IMR-90 (cell line): ENCODE data around the gene PMEPA1. TPM values are rescaled to one million over a fixed set of nuclear protein-coding genes. Genes with fewer than 3 reads are reported as not detected.

Source experiments
- ATAC-seq: fragments of 200-7000 bp; cut with Tn5 transposase; 2 replicates; pipeline ENCODE4 v1.9.1; 2020; ENCODE audit warnings: low read depth, mild to moderate bottlenecking, moderate library complexity
- BruUV-seq: library from RNA; stranded (reverse); fragments of 400-500 nt; replicated peaks from 2 replicates; lab custom pipeline; 2021; lab: Mats Ljungman, UMichigan
- CTCF ChIA-PET: fragments of 300-600 bp; formaldehyde crosslinking; extraction: SDS; loops from one replicate; lab custom pipeline; 2021; ENCODE audit warnings: antibody characterized with exemption; lab: Yijun Ruan, JAX
- POLR2A ChIA-PET: fragments of 300-600 bp; sonication (Branson Sonifier 250); formaldehyde crosslinking; loops from one replicate; lab custom pipeline; 2022; ENCODE audit warnings: antibody characterized with exemption; ENCODE audit not compliant: unreplicated experiment; lab: Charles Lee
- DNase-seq: peaks from one replicate; pipeline ENCODE4 v3.0.0; 2013
- H2AFZ ChIP-seq: replicated peaks from 2 replicates; pipeline ENCODE3; 2013; ENCODE audit warnings: low read length, mild to moderate bottlenecking; ENCODE audit not compliant: poor library complexity
- H2AK5ac ChIP-seq: 2 replicates; pipeline ENCODE4 v1.6.1; 2013; ENCODE audit warnings: low read depth, low read length, inconsistent platforms
- H2AK9ac ChIP-seq: replicated peaks from 2 replicates; pipeline ENCODE3; 2013; ENCODE audit warnings: mild to moderate bottlenecking, low read depth, low read length, moderate library complexity; ENCODE audit not compliant: poor library complexity
- H2BK120ac ChIP-seq: 2 replicates; pipeline ENCODE4 v1.6.1; 2013; ENCODE audit warnings: low read depth, low read length, inconsistent platforms
- H2BK15ac ChIP-seq: 3 replicates; pipeline ENCODE4 v1.6.1; 2013; ENCODE audit warnings: low read depth, low read length, inconsistent platforms
- H2BK20ac ChIP-seq: 2 replicates; pipeline ENCODE4 v1.6.1; 2013; ENCODE audit warnings: low read depth, mild to moderate bottlenecking, inconsistent platforms, low read length, moderate library complexity
- H2BK5ac ChIP-seq: 2 replicates; pipeline ENCODE4 v1.6.1; 2013; ENCODE audit warnings: mild to moderate bottlenecking, low read depth, low read length, inconsistent platforms; ENCODE audit not compliant: poor library complexity, severe bottlenecking
- H3K14ac ChIP-seq: replicated peaks from 2 replicates; pipeline ENCODE4 v1.6.1; 2013; ENCODE audit warnings: low read depth, low read length, inconsistent platforms
- H3K18ac ChIP-seq: 2 replicates; pipeline ENCODE4 v1.6.1; 2013; ENCODE audit warnings: low read depth, low read length, control low read depth
- H3K23ac ChIP-seq: 2 replicates; pipeline ENCODE4 v1.6.1; 2013; ENCODE audit warnings: low read depth, low read length, inconsistent platforms
- H3K27ac ChIP-seq: 2 replicates; pipeline ENCODE4 v1.5.1; 2013; ENCODE audit warnings: mild to moderate bottlenecking, control low read depth, low read length; ENCODE audit not compliant: insufficient read depth
- H3K27me3 ChIP-seq: 2 replicates; pipeline ENCODE4 v1.6.1; 2013; ENCODE audit warnings: low read length; ENCODE audit not compliant: control insufficient read depth, insufficient read depth
- H3K36me3 ChIP-seq: 2 replicates; pipeline ENCODE4 v1.6.1; 2013; ENCODE audit warnings: low read length, mixed read lengths; ENCODE audit not compliant: control insufficient read depth, insufficient read depth
- H3K4ac ChIP-seq: 2 replicates; pipeline ENCODE4 v1.6.1; 2013; ENCODE audit warnings: low read depth, low read length, inconsistent platforms
- H3K4me1 ChIP-seq: 2 replicates; pipeline ENCODE4 v1.6.1; 2013; ENCODE audit warnings: low read length, mixed read lengths; ENCODE audit not compliant: control insufficient read depth, insufficient read depth
- H3K4me2 ChIP-seq: 2 replicates; pipeline ENCODE4 v1.6.1; 2013; ENCODE audit warnings: low read depth, mild to moderate bottlenecking, control low read depth, low read length, moderate library complexity
- H3K4me3 ChIP-seq: 2 replicates; pipeline ENCODE4 v1.5.1; 2013; ENCODE audit warnings: low read depth, mild to moderate bottlenecking, control low read depth, low read length, moderate library complexity; ENCODE audit not compliant: insufficient read depth
- H3K56ac ChIP-seq: 2 replicates; pipeline ENCODE4 v1.6.1; 2013; ENCODE audit warnings: low read length, inconsistent platforms; ENCODE audit not compliant: insufficient read depth; ENCODE audit errors: extremely low read depth
- H3K79me1 ChIP-seq, 2 experiments: 2 replicates each; pipeline ENCODE4 v1.6.1; 2013; ENCODE audit warnings: low read length in 2 of 2, inconsistent platforms in 1 of 2, low read depth in 1 of 2
- H3K9ac ChIP-seq: 2 replicates; pipeline ENCODE4 v1.6.1; 2013; ENCODE audit warnings: low read depth, low read length, control low read depth
- H3K9me1 ChIP-seq: 2 replicates; pipeline ENCODE4 v1.6.1; 2013; ENCODE audit warnings: low read length, inconsistent platforms; ENCODE audit not compliant: insufficient read depth
- H3K9me3 ChIP-seq: 2 replicates; pipeline ENCODE4 v1.6.1; 2013; ENCODE audit warnings: low read length; ENCODE audit not compliant: control insufficient read depth, insufficient read depth
- H4K20me1 ChIP-seq: 2 replicates; pipeline ENCODE4 v1.6.1; 2013; ENCODE audit warnings: low read length, inconsistent platforms; ENCODE audit not compliant: insufficient read depth
- H4K5ac ChIP-seq: 2 replicates; pipeline ENCODE4 v1.6.1; 2013; ENCODE audit warnings: mild to moderate bottlenecking, low read depth, low read length, control low read depth
- H4K8ac ChIP-seq, 2 experiments: 2 replicates each; pipeline ENCODE4 v1.6.1; 2013; ENCODE audit warnings: low read depth in 2 of 2, low read length in 2 of 2, control low read depth in 1 of 2, inconsistent platforms in 1 of 2
- H4K91ac ChIP-seq: 2 replicates; pipeline ENCODE4 v1.6.1; 2013; ENCODE audit warnings: low read depth, low read length, inconsistent platforms; ENCODE audit not compliant: insufficient read depth
- CHD1 ChIP-seq: IDR thresholded peaks from 2 replicates; pipeline ENCODE4 v1.6.1; 2012; ENCODE audit warnings: low read depth, low read length, improper control_type of control experiment
- MXI1 ChIP-seq: IDR thresholded peaks from 2 replicates; pipeline ENCODE4 v1.6.1; 2012; ENCODE audit warnings: low read depth, mild to moderate bottlenecking, low read length, moderate library complexity, borderline replicate concordance
- POLR2A ChIP-seq: IDR thresholded peaks from 2 replicates; pipeline ENCODE4 v1.6.1; 2012; ENCODE audit warnings: mild to moderate bottlenecking, low read depth, low read length
- RCOR1 ChIP-seq: IDR thresholded peaks from 2 replicates; pipeline ENCODE4 v1.6.1; 2012; ENCODE audit warnings: mild to moderate bottlenecking, low read length, improper control_type of control experiment; ENCODE audit not compliant: insufficient replicate concordance
- SMC3 ChIP-seq: fragments of 150-350 bp; IDR thresholded peaks from 2 replicates; pipeline ENCODE4 v1.6.1; 2016; ENCODE audit warnings: low read depth, mild to moderate bottlenecking, antibody characterized with exemption, low read length, moderate library complexity
- WGBS, 2 experiments: methylation state at CpG; one replicate each; pipeline versions ENCODE4 v1.1.5 to v1.1.7; 2013; ENCODE audit warnings: missing lambda C conversion rate in 2 of 2; ENCODE audit not compliant: insufficient read length in 1 of 2; ENCODE audit errors: extremely low coverage in 2 of 2; 5-methylcytosine and 5-hydroxymethylcytosine counted together
- dilution Hi-C: fragments of 300-500 bp; cut with HindIII; formaldehyde crosslinking; loops from one replicate; pipeline ENCODE4 v1.14.3; 2018; ENCODE audit warnings: low sequenced_read_pairs; ENCODE audit not compliant: unreplicated experiment
- in situ Hi-C: fragments of 300-500 bp; cut with MboI; formaldehyde crosslinking; loops from 3 replicates; pipeline ENCODE4 v1.14.3; 2019; ENCODE audit warnings: low sequenced_read_pairs, inconsistent platforms, mixed read lengths
- intact Hi-C: fragments of 100-400 bp; cut with micrococcal nuclease; formaldehyde crosslinking; loops from 2 replicates; pipeline ENCODE4 v1.10.0; 2022
- polyA plus RNA-seq, 3 experiments: library from polyadenylated mRNA; depleted of rRNA; stranded (reverse); fragments of >200 nt; gene quantifications; 2 replicates each; pipeline ENCODE4 v1.2.3, GENCODE V29; 2012; ENCODE audit warnings: low replicate concordance in 1 of 3
- total RNA-seq: library from RNA; depleted of rRNA; stranded (reverse); fragments of >200 nt; gene quantifications from 2 replicates; pipeline ENCODE4 v1.2.3, GENCODE V29; 2012
- TF ChIP-seq, protein P1 (sequence below): fragments of 150-350 bp; IDR thresholded peaks from 2 replicates; pipeline ENCODE4 v1.6.1; 2017; ENCODE audit warnings: mild to moderate bottlenecking, antibody characterized with exemption, low read length, low read depth

The PMEPA1 gene
- total and polyA plus RNA-seq, 2 of the 4 experiments (the other 2 are of a cell fraction), result 2.0 to 6.9 TPM

DNA sequence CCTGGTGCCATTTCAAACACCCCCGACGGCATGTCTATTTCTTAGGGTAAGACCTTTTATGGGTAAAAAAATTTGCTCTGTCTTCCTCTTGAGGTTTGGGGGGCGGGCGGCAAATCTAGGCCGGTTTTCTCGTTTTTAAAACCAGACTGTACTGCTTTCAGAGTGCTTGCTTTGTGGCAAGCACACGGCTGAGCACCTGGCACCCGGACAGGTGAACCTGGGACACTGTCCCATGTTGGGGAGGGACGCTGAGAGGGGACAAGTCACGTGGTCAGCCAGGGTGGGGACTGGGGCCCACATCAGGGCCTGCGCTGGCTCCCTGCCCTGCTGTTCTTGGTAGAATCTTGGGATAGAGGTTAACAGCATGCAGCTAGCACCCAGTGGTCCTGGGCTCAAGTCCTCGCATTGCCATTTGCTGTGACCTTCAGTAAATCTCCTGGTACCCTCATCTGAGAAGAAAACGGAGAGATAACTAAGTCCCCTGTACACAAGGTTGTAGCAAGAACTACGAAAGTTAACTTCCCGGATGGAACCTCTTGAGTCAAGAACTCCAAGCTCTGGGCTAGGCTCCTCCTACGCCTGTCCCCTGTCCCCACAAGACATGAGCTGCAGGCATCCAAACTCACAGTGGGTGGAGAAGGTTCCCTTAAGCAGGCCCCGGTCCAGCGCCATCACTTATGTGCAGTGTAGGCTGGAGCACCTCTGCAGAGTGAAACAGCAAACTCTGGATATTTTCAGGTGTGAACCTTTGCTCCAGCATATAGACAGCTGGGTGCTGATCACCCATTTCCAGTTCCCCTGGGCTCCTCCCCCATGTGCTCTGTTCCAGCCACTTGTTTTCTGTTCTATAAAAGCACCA is 41.7 kb downstream of the PMEPA1 start (continued):
- TF ChIP-seq MXI1, result no peak

DNA sequence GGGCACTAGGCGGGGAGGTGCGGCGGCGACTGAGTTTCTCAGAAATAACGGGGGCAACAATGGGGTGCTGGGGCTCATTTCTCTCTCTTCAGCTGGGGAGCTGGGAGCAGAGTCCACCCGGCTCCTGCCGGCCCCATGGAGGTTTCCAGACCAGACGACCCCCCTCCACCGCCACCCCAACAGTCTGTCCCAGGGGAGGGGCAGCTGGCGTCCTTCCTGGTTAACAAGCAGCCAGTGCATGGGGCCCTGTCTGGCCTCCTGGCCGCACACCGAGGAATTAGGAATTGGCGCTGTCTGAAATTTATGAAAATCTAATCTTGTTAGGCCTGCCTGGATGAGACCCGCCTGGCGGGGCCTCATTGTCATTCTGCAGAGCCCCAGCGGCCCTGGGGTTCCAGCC is 42.4 kb downstream of the PMEPA1 start:
- H3K56ac ChIP-seq, result no peak overlapping the region
- no peak for ATAC-seq
- no peaks in the 10 kb centered on the region for H3K27me3 ChIP-seq
- no peak overlapping the region for H4K5ac ChIP-seq
- intact Hi-C loops, result no loop called here
- H3K4ac ChIP-seq, result no peak overlapping the region
- no peak for DNase-seq
- peaks cover 1% of the 10 kb centered on the region; the same call in 1 of the 2 replicates for H3K4me1 ChIP-seq
- POLR2A ChIA-PET, result no interaction called here
- no peak overlapping the region for H3K4me2 ChIP-seq
- no peak overlapping the region for H3K14ac ChIP-seq
- H4K20me1 ChIP-seq, result peaks cover 64% of the 10 kb centered on the region
- no TSS peak for BruUV-seq
- CTCF ChIA-PET, result interaction anchor here (0.6 kb wide), 1 partner anchor 1428 kb away, joined by 3 read pairs; no protein-coding TSS in a partner anchor
- H2BK15ac ChIP-seq, result no peak overlapping the region
- no peaks in the 10 kb centered on the region; the same call in 1 of the 2 replicates for H3K9me1 ChIP-seq
- no peak overlapping the region for H3K27ac ChIP-seq
- no peak overlapping the region for H4K8ac ChIP-seq
- H3K9ac ChIP-seq, result no peak overlapping the region
- no peak overlapping the region for H2AK5ac ChIP-seq
- TF ChIP-seq SMC3 (no peak), CHD1 (no peak), POLR2A (no peak), RCOR1 (no peak)
- TF ChIP-seq, protein P1, sequence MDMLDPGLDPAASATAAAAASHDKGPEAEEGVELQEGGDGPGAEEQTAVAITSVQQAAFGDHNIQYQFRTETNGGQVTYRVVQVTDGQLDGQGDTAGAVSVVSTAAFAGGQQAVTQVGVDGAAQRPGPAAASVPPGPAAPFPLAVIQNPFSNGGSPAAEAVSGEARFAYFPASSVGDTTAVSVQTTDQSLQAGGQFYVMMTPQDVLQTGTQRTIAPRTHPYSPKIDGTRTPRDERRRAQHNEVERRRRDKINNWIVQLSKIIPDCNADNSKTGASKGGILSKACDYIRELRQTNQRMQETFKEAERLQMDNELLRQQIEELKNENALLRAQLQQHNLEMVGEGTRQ, result no peak
- in situ Hi-C loops, result no loop called here
- no peaks in the 10 kb centered on the region for H3K36me3 ChIP-seq
- H3K9me3 ChIP-seq, result no peaks in the 10 kb centered on the region
- H3K79me1 ChIP-seq, result peaks cover 9 to 24% of the 10 kb centered on the region in 2 experiments; a peak in 3 of 4 replicates
- H2BK5ac ChIP-seq, result no peak overlapping the region
- dilution Hi-C loops, result no loop called here
- no peak overlapping the region for H2AFZ ChIP-seq
- no peak overlapping the region for H3K18ac ChIP-seq
- H3K23ac ChIP-seq, result no peak overlapping the region
- no peak overlapping the region for H3K4me3 ChIP-seq
- H4K91ac ChIP-seq, result no peak overlapping the region
- H2BK20ac ChIP-seq, result no peak overlapping the region
- no peak overlapping the region for H2BK120ac ChIP-seq
- no peak overlapping the region for H2AK9ac ChIP-seq
- 63% methylated on average over 3 of the region's 16 CpGs; no CpG with 5 or more reads in 1 of the 2 experiments for WGBS, 2 experiments
